GM12872 (cell line): Measurements from ENCODE around the gene SAE1.

Source experiments
- CTCF ChIP-seq: IDR thresholded peaks from 3 replicates; pipeline ENCODE4 v1.5.1; 2011; ENCODE audit warnings: low read depth, mild to moderate bottlenecking, low read length, moderate library complexity; ENCODE audit not compliant: insufficient read depth

The SAE1 gene

GRCh38 chr19:47232422-47233211, 102.0 kb downstream of the SAE1 start:
- no peak for TF ChIP-seq CTCF

- no peak for TF ChIP-seq CTCF
Measured at GRCh38 chr19:47236072-47236675, 105.5 kb downstream of the SAE1 start.

- no peak for TF ChIP-seq CTCF
Measured at GRCh38 chr19:47239152-47239551, 108.5 kb downstream of the SAE1 start.

- TF ChIP-seq CTCF: no peak
Measured at GRCh38 chr19:47239610-47240296, 109.1 kb downstream of the SAE1 start.

- no peak for TF ChIP-seq CTCF
Measured at GRCh38 chr19:47240556-47240955, 109.9 kb downstream of the SAE1 start.

- no peak for TF ChIP-seq CTCF
Measured at GRCh38 chr19:47240996-47241918, 110.6 kb downstream of the SAE1 start.
